ENCODE data around the gene GRIA3. TPM values are rescaled to one million over a fixed set of nuclear protein-coding genes. Genes with fewer than 3 reads are reported as not detected.

Gene GRIA3
- total RNA-seq, 4 donors from 2014 or later: 0.12 to 0.58 TPM; not detected in 2

- DNase-seq (ENCODE audit: low spot score in 2 of 2): no peak
- TF ChIP-seq POLR2A (IDR thresholded peaks at IDR 0.05) (no peak), CTCF (IDR thresholded peaks at IDR 0.05) (no peak)
- intact Hi-C loops (cut with DNase I; ENCODE audit: low total_unique reads): no loop called here
- 54 to 75% methylated on average over 1 of the region's 1 CpG for WGBS, 2 donors
- H3K4me3 ChIP-seq (ENCODE audit: low read depth, poor library complexity, severe bottlenecking): no peak overlapping the region
These were observed 215.6 kb downstream of the GRIA3 start for GRCh38 chrX:123399709-123400108.

- DNase-seq (ENCODE audit: low spot score in 2 of 2): no peak
- TF ChIP-seq POLR2A (IDR thresholded peaks at IDR 0.05) (no peak), CTCF (IDR thresholded peaks at IDR 0.05) (no peak)
- 83 to 87% methylated on average over 3 of the region's 3 CpGs for WGBS, 2 donors
- intact Hi-C loops (cut with DNase I; ENCODE audit: low total_unique reads): no loop called here
- no peak overlapping the region for H3K4me3 ChIP-seq (ENCODE audit: low read depth, poor library complexity, severe bottlenecking)
These were observed 221.2 kb downstream of the GRIA3 start for GRCh38 chrX:123405231-123405630.

- WGBS, 2 donors: 78 to 79% methylated on average over 1 of the region's 1 CpG
These were observed 225.0 kb downstream of the GRIA3 start for GRCh38 chrX:123408821-123409737.

GRCh38 chrX:123422875-123423274 is 238.8 kb downstream of the GRIA3 start:
- intact Hi-C loops (cut with DNase I; ENCODE audit: low total_unique reads): no loop called here
- no peak for DNase-seq (ENCODE audit: low spot score in 2 of 2)
- 15 to 22% methylated on average over 1 of the region's 1 CpG for WGBS, 2 donors

More at GRCh38 chrX:123408821-123409737, 225.0 kb downstream of the GRIA3 start:
- H3K4me3 ChIP-seq (ENCODE audit: low read depth, poor library complexity, severe bottlenecking): no peak overlapping the region
- intact Hi-C loops (cut with DNase I; ENCODE audit: low total_unique reads): no loop called here
- no peak for DNase-seq (ENCODE audit: low spot score in 2 of 2)
- no peak for TF ChIP-seq POLR2A (IDR thresholded peaks at IDR 0.05)
- no peak for TF ChIP-seq CTCF (IDR thresholded peaks at IDR 0.05)

GRCh38 chrX:123424546-123424945 is 240.5 kb downstream of the GRIA3 start:
- intact Hi-C loops (cut with DNase I; ENCODE audit: low total_unique reads): no loop called here

More at GRCh38 chrX:123422875-123423274, 238.8 kb downstream of the GRIA3 start:
- TF ChIP-seq CTCF (IDR thresholded peaks at IDR 0.05) (no peak), POLR2A (IDR thresholded peaks at IDR 0.05) (no peak)
- H3K4me3 ChIP-seq (ENCODE audit: low read depth, poor library complexity, severe bottlenecking): no peak overlapping the region

More at GRCh38 chrX:123424546-123424945, 240.5 kb downstream of the GRIA3 start:
- no peak overlapping the region for H3K4me3 ChIP-seq (ENCODE audit: low read depth, poor library complexity, severe bottlenecking)
- DNase-seq (ENCODE audit: low spot score in 2 of 2): no peak
- TF ChIP-seq POLR2A (IDR thresholded peaks at IDR 0.05) (no peak), CTCF (IDR thresholded peaks at IDR 0.05) (no peak)
